ENCODE results near the gene GAL3ST2. TPM values are rescaled to one million over a fixed set of nuclear protein-coding genes. Genes with fewer than 3 reads are reported as not detected.
"Not testable (repeated sequence)": the region's sequence is repeated elsewhere in the genome, so short reads cannot be mapped to it uniquely, and the experiment has no call there.

The GAL3ST2 gene
- total RNA-seq, 1 donor from 2014 or later, result not detected

- no peak for DNase-seq (ENCODE audit: low read depth in 2 of 2)
Measured at GRCh38 chr2:241767464-241768250, 9.0 kb upstream of the GAL3ST2 start.

- DNase-seq (ENCODE audit: low read depth in 2 of 2), result no peak
Measured at GRCh38 chr2:241768251-241768711, 8.3 kb upstream of the GAL3ST2 start.

- DNase-seq (ENCODE audit: low read depth in 2 of 2), result no peak
Measured at GRCh38 chr2:241768850-241769249, 7.8 kb upstream of the GAL3ST2 start.

GRCh38 chr2:241769819-241770184, 6.8 kb upstream of the GAL3ST2 start:
- no peak for DNase-seq (ENCODE audit: low read depth in 2 of 2)

DNA sequence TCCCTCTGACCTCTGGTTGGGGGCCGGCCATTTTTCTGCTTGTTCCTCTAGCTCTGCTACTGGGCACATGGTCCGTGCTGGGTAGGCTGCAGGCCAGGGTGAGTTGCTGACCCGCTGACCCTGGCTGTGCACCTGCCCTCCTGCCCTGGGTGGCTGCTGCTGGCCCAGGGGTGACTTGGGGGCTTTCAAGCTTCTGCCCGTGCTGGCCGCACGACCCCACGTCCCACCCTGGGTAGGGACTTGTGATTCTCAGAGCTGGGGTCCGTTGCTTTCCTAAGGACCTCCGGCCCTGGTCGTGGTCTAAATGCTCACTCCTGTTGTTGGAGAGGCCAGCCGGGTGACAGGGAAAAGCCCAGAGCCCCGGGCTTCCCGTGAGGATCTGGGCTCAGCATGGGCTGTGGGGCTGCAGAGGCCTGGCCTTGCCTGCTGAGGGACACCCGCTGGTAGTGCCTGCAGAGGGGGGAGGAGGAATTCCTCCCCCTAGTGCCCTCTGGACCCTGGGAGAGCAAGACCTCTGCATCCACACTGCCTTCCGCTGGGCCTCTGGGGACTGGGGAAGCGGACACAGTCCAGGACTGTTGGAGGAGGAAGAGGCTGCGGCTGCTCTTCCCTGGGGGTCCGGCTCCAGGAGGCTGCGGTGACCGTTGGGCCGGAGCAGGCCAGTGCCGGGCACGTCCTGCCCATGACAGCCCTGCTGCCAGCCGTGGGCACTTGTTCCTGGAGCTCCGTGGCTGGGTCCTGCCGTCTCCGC, 6.3 kb upstream of the GAL3ST2 start:
- DNase-seq (ENCODE audit: low read depth in 2 of 2), result no peak

DNA sequence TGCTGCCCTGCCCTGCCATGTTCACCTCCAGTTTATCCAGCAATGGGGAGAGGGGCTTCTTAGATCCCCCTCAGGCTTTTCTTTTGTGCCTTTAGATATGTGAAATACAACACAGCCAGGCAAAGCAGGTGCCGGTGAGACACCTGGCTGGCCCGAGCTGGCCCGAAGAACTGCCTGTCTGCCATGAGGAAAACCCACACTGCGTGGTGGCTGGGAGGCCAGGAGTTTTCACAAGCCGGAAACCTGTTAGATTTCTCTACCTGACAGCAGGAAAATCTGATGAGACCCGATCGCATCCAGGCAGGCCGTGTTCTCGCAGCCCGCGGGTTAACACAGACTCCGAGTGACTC, 5.7 kb upstream of the GAL3ST2 start:
- no peak for DNase-seq (ENCODE audit: low read depth in 2 of 2)

DNA sequence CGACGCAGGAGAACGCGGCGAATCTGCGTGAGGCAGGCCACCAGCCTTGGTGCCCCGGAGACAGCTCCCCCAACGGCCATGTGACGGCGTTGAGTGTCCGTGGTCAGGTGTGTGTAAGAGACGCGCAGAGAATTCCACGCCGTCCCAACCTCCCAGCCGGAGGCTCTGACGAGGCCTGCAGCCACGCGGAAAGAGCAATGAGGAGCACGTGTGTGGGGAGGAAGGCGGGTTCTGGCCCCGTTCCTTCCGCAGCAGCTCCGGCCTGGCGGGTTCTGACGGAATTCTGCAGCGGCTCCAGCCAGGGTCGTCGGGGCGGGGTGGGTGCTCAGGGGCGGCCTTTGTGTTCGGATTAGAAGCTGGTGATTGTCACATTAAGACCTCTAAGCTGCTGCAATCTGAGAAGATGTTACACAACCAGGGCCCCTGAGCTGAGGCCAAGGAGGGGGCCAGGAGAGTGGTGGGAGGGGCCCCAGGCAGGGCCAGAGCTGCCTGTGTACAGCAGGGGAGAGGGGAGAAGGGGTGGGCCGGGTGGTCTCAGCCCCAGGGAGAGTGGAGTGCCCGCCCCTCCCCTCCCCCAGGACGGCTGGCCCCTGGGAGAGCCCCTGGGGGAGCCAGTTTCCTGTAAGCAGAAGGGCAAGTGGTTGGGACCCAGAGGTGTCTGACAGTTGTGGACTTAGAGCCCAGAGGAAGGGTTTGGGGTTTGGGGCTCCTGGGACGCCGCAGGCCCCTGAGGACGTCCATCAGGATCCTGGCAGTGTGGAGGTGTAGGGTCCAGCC, 5.1 kb upstream of the GAL3ST2 start:
- DNase-seq (ENCODE audit: low read depth in 2 of 2), result no peak

GRCh38 chr2:241772063-241772499, 4.5 kb upstream of the GAL3ST2 start:
- DNase-seq (ENCODE audit: low read depth in 2 of 2), result no peak

- peak in 1 of 2 donors; percentile 24 for DNase-seq (ENCODE audit: low read depth in 2 of 2)
Measured at GRCh38 chr2:241773511-241774418, 2.9 kb upstream of the GAL3ST2 start.

DNA sequence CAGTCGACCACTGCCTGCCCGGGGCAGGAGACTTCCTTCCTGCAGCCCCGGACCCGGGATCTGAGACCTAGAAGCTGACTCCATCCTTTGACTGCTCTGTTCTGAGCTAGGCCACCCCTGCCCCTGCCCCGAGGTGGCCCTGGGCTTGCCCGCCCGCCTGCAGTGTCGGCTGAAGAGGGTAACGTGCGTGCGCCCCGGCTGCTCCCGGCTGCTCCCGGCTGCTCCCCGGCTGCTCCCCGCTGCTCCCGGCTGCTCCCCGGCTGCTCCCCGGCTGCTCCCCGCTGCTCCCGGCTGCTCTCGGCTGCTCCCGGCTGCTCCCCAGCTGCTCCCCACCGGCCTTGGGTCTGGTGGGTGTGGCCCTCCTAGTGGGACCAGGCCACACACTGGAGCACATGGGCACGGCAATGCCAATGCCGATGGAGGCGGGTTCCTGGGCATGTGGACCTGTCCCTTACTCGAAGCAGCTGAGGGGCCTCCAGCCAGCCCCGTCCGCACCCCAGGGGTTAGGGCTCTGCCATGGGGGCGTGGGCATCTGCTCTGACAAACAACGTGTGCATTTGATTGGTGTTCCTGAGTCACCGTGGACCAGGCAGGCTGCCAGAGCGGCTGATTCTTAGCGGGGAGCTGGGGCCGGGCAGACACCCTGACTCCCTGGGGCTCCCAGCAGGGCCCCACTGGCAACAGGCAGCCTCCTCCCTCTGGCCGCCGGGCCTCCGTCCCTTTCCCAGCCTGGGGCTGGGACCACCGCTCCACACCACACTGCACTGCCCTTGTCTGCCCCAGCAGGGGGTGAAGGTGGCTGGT, 2.0 kb upstream of the GAL3ST2 start:
- peak in 1 of 2 donors; percentile 15 for DNase-seq (ENCODE audit: low read depth in 2 of 2)

GRCh38 chr2:241775223-241776177, 1.1 kb upstream of the GAL3ST2 start:
- DNase-seq (ENCODE audit: low read depth in 2 of 2), result no peak

GRCh38 chr2:241777170-241777685, 606 bp downstream of the GAL3ST2 start:
- no peak for DNase-seq (ENCODE audit: low read depth in 2 of 2)

- no peak for DNase-seq (ENCODE audit: low read depth in 2 of 2)
Measured at GRCh38 chr2:241777686-241778627, 1.3 kb downstream of the GAL3ST2 start.

DNA sequence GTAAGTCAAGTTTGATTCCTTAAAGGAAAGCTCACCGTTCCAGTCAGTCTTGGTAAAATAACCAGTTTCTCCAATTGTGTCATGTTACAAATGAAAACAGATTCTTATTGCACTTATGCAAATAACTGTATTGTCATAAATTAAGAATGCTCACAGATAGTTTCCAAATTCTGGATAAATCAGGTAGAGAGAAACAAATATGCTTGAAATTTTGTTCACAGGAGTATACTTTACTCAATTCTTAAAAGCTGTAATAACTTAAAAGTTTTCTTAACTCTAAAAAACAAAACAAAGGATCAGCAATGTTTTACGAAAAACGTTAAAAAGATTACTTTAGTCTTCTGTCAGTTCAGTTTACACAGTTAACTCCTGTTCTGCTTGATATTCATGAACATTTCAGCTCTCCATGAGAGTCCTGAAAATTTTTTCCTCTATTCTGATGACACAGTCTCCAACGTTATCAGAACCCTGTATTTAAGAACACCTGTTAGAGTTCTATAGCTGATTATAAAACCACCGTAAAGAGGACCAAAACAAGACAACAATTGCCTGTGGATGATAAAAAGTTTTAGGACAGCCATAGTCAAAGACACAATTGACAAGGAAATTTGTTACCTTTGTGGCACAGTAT, 4.4 kb downstream of the GAL3ST2 start:
- DNase-seq (ENCODE audit: low read depth in 2 of 2), result no peak

DNA sequence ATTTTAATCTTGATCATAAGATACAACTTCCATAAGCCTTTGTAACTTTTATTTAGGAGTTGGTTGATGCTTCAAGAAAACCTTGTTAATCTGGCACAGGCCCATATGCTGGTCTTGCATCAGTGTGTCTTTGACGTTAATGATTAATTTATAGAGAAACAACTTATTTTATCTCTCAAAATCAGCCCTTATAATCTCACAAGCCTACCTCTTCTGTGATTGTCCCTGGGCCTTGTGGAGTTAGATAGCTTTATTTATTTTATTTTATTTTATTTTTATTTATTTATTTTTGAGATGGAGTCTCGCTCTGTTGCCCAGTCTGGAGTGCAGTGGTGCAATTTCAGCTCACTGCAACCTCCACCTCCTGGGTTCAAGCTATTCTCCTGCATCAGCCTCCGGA, 5.4 kb downstream of the GAL3ST2 start:
- DNase-seq (ENCODE audit: low read depth in 2 of 2), result not testable (repeated sequence)

GRCh38 chr2:241788135-241788534, 11.5 kb downstream of the GAL3ST2 start:
- DNase-seq (ENCODE audit: low read depth in 2 of 2), result no peak

DNA sequence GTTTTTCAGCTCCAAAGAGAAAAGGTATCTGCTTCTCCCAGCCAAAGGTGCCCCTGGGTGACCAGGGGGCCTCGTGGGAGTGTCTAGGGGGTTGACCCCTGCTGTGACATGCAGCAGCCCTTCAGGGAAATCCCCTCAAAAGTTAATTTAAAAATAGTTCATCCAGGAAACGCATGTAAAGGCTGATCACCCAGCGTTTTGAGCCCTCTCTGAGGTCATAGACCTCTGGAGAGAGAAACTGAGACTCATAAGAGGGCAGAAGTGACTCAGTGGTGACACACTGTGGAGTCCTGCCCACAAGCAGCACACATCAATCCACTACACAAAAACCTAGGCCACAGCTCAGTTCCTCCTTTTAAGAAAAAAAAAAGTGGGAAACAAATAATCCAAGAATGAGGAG, 11.9 kb downstream of the GAL3ST2 start:
- DNase-seq (ENCODE audit: low read depth in 2 of 2), result no peak

All from dermis microvascular lymphatic vessel endothelial cell (primary cell).